SIG-M5 (cell line): ENCODE results near the gene COMMD2.

Experiments
- DNase-seq: peaks from one replicate; lab custom pipeline; 2025; lab: John Stamatoyannopoulos, UW

COMMD2 gene

DNA sequence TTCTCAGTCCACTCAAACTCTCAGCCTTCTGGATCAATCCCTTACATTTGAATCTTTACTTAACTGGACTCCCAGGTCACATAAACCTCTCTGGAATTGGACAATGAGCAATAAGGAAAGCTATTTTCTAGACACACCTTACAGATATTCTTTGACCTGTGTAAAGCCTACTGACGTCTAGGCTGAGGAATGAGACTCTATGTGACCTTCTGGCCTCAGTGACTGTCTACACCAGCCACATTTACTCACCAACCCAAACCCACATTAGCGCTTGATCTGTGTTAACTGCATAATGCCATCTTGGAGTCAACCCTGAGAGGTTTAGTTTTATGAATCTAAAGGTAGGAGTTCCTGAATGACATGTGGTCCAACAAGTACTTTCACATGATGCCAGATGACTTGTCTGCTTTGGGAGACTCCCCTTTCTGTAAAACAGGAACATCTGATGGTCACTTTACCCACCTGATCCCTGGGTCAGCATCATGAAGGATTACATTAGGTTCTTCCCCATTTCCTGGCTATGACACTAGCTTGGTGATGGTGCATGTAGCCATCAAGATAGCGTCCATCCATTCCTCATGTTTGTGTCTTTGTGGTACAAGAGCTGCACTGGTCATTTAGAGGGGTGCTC lies 11.4 kb upstream of the COMMD2 start:
- DNase-seq = no peak

DNA sequence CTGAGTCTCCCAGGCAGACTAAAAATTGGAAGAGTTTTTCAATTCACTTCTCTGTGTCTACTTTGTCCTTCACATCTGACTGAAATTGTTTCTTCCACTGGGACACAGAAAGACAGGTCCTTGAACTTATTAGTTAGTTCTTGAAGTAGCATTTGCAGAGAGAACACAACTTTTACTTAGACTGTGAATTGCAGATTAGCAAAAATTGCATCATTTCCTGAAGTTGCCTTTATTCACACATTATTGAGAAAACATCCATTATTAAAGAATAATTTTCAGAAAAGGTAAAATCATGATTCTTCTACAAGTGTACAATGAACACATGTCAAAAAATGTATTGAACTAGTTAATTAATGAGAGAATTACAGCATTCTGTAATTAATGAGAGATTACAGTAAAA lies 1.4 kb upstream of the COMMD2 start:
- DNase-seq = no peak

DNA sequence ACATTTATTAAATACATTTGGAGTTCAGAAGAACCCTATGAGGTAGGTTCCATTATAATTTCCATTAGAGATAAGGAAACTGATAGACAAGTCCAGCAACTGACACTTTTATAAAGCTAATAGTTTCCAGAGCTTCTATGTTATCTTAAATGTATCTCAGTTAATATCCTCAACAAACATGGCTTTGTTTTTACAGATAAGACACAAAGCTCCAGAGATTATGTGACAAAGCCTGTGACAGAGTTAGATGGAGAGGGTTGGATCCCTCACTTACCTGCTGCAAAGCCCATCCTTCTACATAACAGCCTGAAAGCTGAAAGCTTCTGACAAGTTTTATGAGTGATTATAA lies 473 bp upstream of the COMMD2 start:
- no peak for DNase-seq

GRCh38 chr3:149751551-149751950 lies 738 bp downstream of the COMMD2 start:
- DNase-seq = no peak

DNA sequence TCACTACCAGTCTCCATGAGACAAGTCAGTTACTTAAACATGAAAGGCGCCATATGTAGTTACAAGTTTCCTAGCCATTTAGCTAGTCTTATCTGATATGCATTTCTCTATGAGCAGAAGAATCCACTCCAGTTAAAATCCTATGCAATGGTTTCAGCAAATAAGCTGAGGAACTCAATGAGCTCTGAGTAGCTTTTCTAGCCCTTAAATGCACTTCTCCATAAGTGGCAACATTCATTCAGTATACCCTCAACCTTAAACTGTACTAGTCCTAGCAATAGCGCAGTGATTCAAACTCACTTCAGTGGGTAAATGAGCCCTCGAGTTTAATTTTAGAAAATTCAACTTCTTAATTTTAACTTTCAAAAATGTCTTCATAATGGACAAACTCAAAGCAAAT lies 7.7 kb downstream of the COMMD2 start:
- DNase-seq = no peak

DNA sequence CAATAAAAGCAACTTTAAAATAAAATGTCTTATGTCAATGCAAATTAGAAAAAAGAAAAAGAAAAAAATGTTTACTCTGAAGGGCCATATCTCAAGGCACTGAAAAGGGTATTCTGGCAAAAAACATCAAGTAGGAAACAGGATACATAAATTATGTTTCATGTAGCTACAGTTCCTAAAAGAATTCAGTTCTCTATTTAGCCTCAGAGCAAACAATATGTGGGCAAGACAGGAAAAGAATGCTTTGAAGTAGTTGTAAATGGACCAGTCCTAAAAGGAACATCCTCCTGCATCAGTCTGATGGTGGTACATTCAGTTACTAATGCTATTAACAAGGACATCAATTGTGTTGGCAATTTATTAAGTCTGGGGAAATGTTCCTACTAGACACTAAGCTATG lies 8.1 kb downstream of the COMMD2 start:
- no peak for DNase-seq

- DNase-seq = no peak
Measured at GRCh38 chr3:149739396-149739795, 12.9 kb downstream of the COMMD2 start.

GRCh38 chr3:149738876-149739275 lies 13.4 kb downstream of the COMMD2 start:
- no peak for DNase-seq

DNA sequence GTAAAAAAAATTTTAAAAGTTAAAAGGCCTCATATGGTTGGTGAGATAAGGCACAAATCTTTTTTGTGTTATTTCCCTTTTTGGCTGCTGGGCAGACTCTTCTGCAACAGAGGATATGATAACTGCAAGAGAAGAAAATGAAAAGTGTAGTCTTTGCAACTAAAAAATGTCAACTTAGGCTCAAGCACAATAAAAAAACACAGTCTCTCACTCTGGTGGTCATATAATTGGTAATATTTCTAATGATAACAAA lies 15.4 kb downstream of the COMMD2 start:
- no peak for DNase-seq

DNA sequence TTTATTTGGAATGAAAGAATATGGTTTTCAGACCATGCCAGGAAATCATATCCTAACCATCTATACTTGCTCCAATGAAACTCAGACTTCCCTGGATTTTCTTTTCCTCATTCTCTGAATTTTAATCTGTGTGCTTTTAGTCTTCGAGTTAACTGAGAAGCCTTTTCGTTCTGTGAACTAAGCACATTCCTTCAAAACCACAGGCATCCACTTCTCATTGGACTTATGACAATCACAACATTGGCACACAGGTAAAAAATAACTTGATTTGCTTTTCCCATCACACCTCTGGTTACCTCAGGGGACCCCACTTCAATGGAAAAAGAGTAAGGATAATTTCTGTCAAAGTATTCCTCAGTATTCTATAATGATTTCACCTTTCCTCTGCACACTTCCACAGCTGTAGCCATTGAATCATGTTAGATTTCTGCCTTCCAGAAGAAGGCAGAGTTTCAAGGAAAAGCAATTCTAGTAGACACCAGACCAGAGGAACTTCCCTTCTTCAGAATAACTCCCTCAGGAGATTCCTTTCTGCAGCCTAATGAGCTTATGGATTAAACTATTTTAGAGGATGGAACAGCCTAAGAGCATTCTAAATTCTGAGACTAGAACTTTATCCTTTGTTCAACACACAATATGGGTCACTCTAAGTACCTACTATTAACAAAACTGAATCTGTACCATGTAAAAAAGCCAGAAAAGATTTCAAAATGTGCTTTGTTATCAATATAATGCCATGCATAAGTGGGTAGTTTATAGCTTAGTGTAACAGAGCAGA lies 15.9 kb downstream of the COMMD2 start:
- no peak for DNase-seq

DNA sequence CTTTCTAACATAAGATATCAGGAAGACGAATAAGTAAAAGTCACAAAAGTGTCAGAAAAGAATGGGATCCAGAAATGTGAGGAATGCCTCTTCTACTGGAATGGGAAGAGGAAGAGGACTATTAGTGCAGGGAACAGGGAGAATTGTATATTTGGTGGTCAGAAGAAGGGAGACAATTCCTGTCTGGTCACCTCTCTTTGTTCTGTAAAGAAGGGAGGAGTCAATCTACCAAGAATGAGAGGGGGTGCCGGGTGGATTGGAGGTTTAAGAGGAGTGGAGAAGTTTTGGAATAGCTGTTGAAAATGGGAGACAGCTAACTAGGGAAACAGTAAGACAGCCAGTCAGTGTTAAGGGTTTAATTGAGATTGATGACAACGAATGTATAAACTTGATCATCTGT lies 20.1 kb downstream of the COMMD2 start:
- no peak for DNase-seq

DNA sequence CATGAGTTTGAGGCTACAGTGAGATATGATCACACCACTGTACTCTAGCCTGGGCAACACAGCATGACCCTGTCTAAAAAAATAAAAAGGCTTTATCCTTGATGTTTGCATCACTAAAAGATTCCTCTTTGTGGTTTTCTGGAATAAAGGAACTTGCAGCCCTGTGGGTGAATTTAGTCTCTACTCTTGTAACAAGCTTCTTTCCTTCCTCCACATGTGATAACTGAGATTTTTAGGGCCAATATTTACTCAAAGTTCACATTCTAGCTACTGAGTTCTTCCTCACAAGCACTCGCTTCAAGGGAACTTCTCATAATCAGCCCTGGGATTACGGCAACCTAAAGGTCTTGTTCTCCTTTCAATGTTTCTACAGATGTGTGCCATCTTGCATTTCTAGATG lies 24.6 kb downstream of the COMMD2 start:
- DNase-seq = no peak

GRCh38 chr3:149726716-149727407 lies 25.4 kb downstream of the COMMD2 start:
- DNase-seq = no peak

DNA sequence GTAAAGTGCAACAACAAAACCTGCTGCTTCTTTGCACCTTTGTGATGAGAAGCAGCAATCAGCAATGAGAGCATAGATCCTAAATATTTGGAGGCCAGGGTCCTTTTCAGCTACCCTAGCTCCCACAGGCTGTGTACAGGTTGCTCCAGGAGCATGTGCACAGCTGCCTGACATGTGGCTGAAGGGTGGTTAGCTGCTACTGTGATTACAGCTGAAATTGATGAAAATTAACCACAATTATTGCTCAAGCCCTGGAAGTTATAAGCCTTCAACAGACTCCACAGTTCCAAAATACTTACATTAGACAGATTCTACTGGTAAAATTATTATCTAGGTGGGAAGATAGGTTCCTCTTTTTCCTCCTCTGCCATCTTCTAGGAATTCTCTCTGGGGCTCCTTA lies 28.5 kb downstream of the COMMD2 start:
- no peak for DNase-seq

- DNase-seq = no peak
Measured at GRCh38 chr3:149720918-149721317, 31.4 kb downstream of the COMMD2 start.

- no peak for DNase-seq
Measured at GRCh38 chr3:149717391-149718056, 34.8 kb downstream of the COMMD2 start.

- no peak for DNase-seq
Measured at GRCh38 chr3:149716984-149717383, 35.3 kb downstream of the COMMD2 start.

DNA sequence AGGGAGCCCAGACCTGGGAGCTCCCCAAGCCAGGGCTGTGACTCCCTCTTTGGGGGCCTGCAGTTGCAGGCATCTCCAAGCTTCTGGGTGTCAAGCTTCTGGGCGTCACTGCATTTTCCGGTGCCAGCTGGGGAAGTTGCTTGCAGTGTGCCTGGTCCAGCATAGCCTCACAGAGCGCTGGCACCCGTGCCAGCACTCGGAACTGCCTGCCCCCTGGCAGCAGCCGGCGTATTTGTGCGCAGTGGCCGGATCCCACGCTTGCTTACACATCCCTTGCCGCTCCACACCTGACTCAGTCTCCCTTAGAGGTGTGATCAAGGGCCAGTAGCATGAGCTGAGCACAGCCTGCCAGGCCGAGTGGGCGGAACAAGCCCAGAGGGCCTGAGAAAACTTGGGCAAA lies 37.0 kb downstream of the COMMD2 start:
- DNase-seq = no peak

DNA sequence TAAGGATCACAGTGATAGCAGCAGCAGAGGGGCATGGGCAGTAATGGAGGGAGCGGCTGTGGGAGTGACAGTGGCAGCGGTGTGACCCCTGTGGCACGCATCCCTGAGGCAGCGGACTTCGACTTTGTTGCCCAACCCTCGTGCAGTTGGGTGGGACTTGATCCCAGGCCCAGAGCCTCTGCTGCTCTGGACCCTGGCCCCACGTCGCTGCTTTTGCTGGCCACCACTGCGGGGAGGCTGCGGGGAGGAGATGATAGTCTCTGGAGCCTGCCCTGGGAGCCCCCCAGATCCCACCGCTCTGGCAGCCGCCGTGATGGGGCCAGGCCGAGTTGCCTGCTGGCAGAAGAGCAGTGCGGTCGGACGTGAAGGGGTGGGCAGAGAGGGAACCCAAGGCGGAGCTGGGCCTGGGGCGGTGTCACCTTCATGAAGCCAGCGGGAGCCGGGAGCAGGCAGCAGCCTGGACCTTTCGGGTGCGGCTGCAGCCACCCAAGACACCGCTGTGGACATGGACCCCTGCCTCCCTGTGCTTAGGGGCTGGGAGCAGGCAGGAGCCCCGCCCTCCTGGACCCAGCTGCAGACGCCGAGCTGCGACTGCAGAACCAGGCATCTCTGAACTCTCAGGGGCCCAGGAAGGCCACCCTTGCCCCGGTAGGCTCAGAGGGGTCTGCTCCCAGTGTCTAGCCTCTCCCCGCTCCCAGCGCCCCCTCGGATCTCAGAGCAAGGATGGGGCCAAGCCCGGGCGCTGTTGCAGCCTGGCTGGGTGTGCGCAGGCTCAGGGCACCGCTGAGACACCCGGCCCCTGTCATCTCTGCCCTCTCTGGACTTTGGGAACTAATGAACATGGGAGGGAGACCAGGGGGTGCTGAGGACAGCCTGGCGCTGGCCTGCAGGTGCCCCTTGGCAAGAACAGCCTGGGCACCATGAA lies 38.3 kb downstream of the COMMD2 start:
- DNase-seq = no peak

DNA sequence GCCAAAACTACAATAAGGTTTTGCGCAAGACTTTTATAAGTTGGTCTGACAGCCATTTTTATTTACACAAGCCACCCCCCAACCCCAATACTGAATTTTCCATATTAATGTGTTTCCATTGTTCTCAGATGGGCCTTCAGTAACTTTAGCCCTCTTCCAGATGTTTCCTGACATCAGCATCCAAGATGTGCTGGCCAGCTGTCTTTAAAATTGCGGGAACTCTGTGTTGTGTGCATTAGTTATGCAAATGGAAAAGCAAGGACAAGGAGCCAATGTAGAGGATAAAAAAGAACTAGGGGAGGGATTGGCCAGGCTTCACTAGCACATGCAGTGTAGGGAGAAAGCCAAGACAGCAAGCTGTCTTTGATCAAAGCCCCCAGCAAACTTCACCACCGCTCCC lies 45.4 kb downstream of the COMMD2 start:
- no peak for DNase-seq

GRCh38 chr3:149705416-149705815 lies 46.9 kb downstream of the COMMD2 start:
- DNase-seq = no peak

DNA sequence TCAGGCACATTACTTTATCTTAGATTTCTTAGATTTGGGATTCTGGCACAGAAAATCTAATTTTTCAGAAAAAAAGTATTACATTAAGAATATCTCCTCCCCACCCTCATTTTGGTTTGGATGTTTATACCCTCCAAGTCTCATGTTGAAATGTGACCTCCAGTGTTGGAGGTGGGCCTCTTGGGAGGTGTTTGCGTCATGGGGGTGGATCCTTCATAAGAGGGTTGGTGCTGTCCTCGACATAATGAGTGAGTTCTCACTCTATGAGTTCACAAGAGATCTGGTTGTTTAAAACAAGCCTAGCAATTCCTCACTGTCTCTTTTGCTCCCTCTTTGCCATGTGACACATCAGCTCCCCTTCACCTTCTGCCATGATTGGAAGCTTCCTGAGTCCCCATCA lies 48.8 kb downstream of the COMMD2 start:
- DNase-seq = no peak
